GM10266 (cell line): ENCODE data around the gene NFATC1.

Experiments
- DNase-seq: peaks from one replicate; pipeline ENCODE4 v3.0.0; 2012; ENCODE audit errors: extremely low spot score
- TF ChIP-seq, protein P1 (sequence below): IDR thresholded peaks from 2 replicates; pipeline ENCODE4 v1.5.1; 2012; ENCODE audit warnings: mild to moderate bottlenecking, low read depth; ENCODE audit not compliant: control insufficient read depth, insufficient read depth; ENCODE audit errors: missing control alignments

Gene NFATC1

DNA sequence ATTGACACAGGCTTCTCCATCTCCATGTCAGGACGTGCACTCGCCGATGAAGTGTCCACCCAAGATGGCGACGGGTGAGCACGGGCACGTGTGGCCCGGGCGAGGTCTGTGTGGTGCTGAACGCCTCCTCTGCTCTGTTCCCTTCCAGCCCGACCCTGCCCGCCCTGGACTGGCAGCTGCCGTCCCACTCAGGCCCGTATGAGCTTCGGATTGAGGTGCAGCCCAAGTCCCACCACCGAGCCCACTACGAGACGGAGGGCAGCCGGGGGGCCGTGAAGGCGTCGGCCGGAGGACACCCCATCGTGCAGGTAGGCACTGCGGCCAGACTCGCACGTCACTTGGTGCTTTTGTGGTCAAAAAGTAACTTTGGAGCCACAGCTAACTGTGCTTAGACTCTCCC, 37.7 kb downstream of the NFATC1 start:
- TF ChIP-seq, protein P1, sequence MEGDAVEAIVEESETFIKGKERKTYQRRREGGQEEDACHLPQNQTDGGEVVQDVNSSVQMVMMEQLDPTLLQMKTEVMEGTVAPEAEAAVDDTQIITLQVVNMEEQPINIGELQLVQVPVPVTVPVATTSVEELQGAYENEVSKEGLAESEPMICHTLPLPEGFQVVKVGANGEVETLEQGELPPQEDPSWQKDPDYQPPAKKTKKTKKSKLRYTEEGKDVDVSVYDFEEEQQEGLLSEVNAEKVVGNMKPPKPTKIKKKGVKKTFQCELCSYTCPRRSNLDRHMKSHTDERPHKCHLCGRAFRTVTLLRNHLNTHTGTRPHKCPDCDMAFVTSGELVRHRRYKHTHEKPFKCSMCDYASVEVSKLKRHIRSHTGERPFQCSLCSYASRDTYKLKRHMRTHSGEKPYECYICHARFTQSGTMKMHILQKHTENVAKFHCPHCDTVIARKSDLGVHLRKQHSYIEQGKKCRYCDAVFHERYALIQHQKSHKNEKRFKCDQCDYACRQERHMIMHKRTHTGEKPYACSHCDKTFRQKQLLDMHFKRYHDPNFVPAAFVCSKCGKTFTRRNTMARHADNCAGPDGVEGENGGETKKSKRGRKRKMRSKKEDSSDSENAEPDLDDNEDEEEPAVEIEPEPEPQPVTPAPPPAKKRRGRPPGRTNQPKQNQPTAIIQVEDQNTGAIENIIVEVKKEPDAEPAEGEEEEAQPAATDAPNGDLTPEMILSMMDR = no peak
- no peak for DNase-seq

DNA sequence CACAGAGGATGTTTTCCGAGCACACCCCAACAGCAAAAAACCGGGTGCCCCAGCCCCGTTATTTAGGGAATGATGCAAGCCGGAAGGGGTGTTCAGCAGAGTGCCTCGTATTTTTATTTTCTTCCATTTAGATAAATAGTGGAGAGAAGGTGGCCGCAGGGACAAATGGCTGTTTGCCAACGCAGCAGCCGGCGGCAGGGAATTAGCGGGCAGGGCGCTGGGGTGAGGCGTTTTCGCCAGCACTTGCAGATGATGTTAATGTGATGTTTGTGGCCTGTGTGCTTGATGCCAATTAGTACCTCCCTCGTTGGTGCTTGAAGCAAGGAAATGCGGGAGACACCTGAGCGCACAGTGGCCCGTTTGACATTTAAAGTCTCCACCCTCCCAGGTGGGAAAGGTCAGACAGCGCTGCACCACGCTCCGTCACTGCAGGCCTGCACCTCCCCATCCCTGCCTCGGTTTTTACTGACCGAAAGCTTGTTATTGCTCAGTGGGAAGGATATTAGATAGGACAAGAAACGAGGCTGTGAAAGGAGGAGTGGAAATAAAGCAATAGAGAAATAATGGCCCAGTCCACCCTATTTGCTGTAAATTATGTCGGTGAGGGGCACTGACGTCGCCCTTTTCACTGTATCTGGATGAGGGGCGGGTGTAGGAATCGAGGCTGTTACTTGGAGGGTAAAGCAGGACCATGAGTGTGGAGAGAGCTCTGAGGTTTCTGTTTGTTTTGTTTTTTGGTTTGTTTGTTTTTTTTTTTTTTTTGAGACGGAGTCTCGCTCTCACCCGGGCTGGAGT, 39.1 kb downstream of the NFATC1 start:
- DNase-seq = no peak
- TF ChIP-seq, protein P1 = no peak

- DNase-seq = no peak
- TF ChIP-seq, protein P1 = no peak
Observed at GRCh38 chr18:79436556-79437275, 41.0 kb downstream of the NFATC1 start.

GRCh38 chr18:79438089-79438897, 42.6 kb downstream of the NFATC1 start:
- DNase-seq = no peak
- TF ChIP-seq, protein P1 = no peak

DNA sequence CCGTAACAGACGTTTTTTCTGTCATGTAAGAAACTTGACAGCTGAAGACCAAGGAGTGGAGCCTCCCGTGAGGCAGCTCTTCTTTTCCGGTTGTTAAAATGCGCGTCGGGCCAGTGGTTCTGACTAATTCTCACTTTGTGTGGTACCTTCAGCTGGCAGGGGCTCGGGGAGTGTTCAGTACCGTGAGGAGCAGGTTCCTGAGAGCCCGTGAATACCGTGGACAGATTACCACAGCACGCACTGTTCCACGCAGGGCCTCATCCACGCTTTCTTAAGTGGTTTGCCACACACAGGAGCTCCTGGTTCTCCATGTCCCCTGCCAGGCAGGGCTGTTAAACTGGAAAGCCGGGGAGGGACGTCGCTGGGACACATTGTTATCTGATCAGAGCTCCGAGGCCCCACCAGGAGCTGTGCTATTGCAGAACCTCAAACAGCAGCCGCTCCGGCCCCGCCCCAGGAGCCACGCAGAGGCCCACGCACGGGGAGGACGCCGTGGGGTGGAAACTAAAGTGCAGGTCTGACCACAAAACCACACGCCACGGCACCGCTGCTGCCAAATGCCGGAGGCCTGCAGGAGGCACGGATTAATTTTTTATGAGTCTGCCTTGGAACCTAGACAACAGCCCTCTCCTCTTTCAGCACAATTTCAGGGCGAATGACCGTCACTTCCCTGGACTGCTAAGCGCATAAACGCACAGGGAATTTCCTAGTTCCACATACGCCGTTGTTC, 43.3 kb downstream of the NFATC1 start:
- no peak for DNase-seq
- TF ChIP-seq, protein P1 = no peak

GRCh38 chr18:79439628-79440023, 43.9 kb downstream of the NFATC1 start:
- DNase-seq = no peak
- TF ChIP-seq, protein P1 = no peak
